DMS79 (cell line): ENCODE data around the gene GOLGA6D.
"Not testable (repeated sequence)": the region's sequence is repeated elsewhere in the genome, so short reads cannot be mapped to it uniquely, and the experiment has no call there.

Source experiments
- DNase-seq: peaks from one replicate; lab custom pipeline; 2025; lab: John Stamatoyannopoulos, UW

The GOLGA6D gene

GRCh38 chr15:75293660-75294059 is 11.0 kb downstream of the GOLGA6D start:
- DNase-seq = not testable (repeated sequence)

GRCh38 chr15:75298541-75299310 is 16.1 kb downstream of the GOLGA6D start:
- not testable (repeated sequence) for DNase-seq

GRCh38 chr15:75299311-75299688 is 16.7 kb downstream of the GOLGA6D start:
- DNase-seq = not testable (repeated sequence)

- DNase-seq = not testable (repeated sequence)
Observed at GRCh38 chr15:75300026-75300425, 17.4 kb downstream of the GOLGA6D start.

- no peak for DNase-seq
Observed at GRCh38 chr15:75302318-75302717, 19.7 kb downstream of the GOLGA6D start.

- not testable (repeated sequence) for DNase-seq
Observed at GRCh38 chr15:75302753-75303152, 20.1 kb downstream of the GOLGA6D start.

- DNase-seq = no peak
Observed at GRCh38 chr15:75306188-75306587, 23.6 kb downstream of the GOLGA6D start.

- peak; percentile 2 for DNase-seq
Observed at GRCh38 chr15:75307778-75308390, 25.2 kb downstream of the GOLGA6D start.

GRCh38 chr15:75309711-75310110 is 27.1 kb downstream of the GOLGA6D start:
- DNase-seq = no peak

- not testable (repeated sequence) for DNase-seq
Observed at GRCh38 chr15:75312548-75312947, 29.9 kb downstream of the GOLGA6D start.

- DNase-seq = no peak
Observed at GRCh38 chr15:75313116-75313845, 30.6 kb downstream of the GOLGA6D start.

GRCh38 chr15:75314552-75315290 is 32.1 kb downstream of the GOLGA6D start:
- DNase-seq = no peak

- not testable (repeated sequence) for DNase-seq
Observed at GRCh38 chr15:75319231-75319897, 36.7 kb downstream of the GOLGA6D start.

- no peak for DNase-seq
Observed at GRCh38 chr15:75321711-75322110, 39.1 kb downstream of the GOLGA6D start.

GRCh38 chr15:75325922-75326321 is 43.3 kb downstream of the GOLGA6D start:
- no peak for DNase-seq

GRCh38 chr15:75327005-75327404 is 44.4 kb downstream of the GOLGA6D start:
- DNase-seq = no peak

- no peak for DNase-seq
Observed at GRCh38 chr15:75327491-75327890, 44.9 kb downstream of the GOLGA6D start.

GRCh38 chr15:75328493-75329314 is 46.1 kb downstream of the GOLGA6D start:
- DNase-seq = no peak

GRCh38 chr15:75329571-75329970 is 46.9 kb downstream of the GOLGA6D start:
- no peak for DNase-seq

GRCh38 chr15:75332093-75332492 is 49.5 kb downstream of the GOLGA6D start:
- DNase-seq = not testable (repeated sequence)
